Mesenteric fat pad (tissue), 1 donor: ENCODE data around the gene VTN. TPM values are rescaled to one million over a fixed set of nuclear protein-coding genes. Genes with fewer than 3 reads are reported as not detected.

Source experiments
- DNase-seq: peaks from one replicate; pipeline ENCODE4 v3.0.0-alpha.2; 2020; ENCODE audit warnings: low spot score
- total RNA-seq: library from RNA; stranded (reverse); fragmentation: NEBNext Ultra II Directional; extraction: Animal tissue kit (Norgen Biotek cat#: 25700); gene quantifications from one replicate; pipeline ENCODE4 v1.2.1, GENCODE V29; 2021
- donor health status: DM: yes; HTN: yes; CAD: no.

VTN gene
- total RNA-seq, 1 donor from 2014 or later: 2.1 TPM

GRCh38 chr17:28370744-28371103, 617 bp upstream of the VTN start:
- no peak for DNase-seq

- no peak for DNase-seq
Observed at GRCh38 chr17:28369684-28370034, 448 bp downstream of the VTN start.

GRCh38 chr17:28368915-28369683, 1.0 kb downstream of the VTN start:
- DNase-seq: no peak

GRCh38 chr17:28368306-28368831, 1.7 kb downstream of the VTN start:
- no peak for DNase-seq

- no peak for DNase-seq
Observed at GRCh38 chr17:28367641-28368305, 2.3 kb downstream of the VTN start.

GRCh38 chr17:28366605-28367004, 3.5 kb downstream of the VTN start:
- DNase-seq: no peak

- no peak for DNase-seq
Observed at GRCh38 chr17:28365487-28365886, 4.6 kb downstream of the VTN start.

- no peak for DNase-seq
Observed at GRCh38 chr17:28364665-28365363, 5.3 kb downstream of the VTN start, which contains the start of gene SEBOX. Gene SEBOX (minus strand): TSS chr17:28365199. CDS start chr17:28365151, 48 bp downstream.

GRCh38 chr17:28363776-28364650, 6.1 kb downstream of the VTN start:
- DNase-seq: no peak

GRCh38 chr17:28363186-28363585, 6.9 kb downstream of the VTN start:
- DNase-seq: no peak

GRCh38 chr17:28357901-28358197, 12.3 kb downstream of the VTN start:
- DNase-seq: no peak

GRCh38 chr17:28357061-28357900, 12.8 kb downstream of the VTN start, which contains the start of gene POLDIP2:
Gene POLDIP2 (minus strand): TSS chr17:28357527. CDS start chr17:28357448, 79 bp downstream.
- peak; percentile 99 for DNase-seq

- DNase-seq: no peak
Observed at GRCh38 chr17:28350271-28350670, 19.8 kb downstream of the VTN start.

- no peak for DNase-seq
Observed at GRCh38 chr17:28348979-28349378, 21.1 kb downstream of the VTN start.

GRCh38 chr17:28347261-28347891, 22.7 kb downstream of the VTN start:
- no peak for DNase-seq

GRCh38 chr17:28346746-28347246, 23.3 kb downstream of the VTN start:
- DNase-seq: no peak

GRCh38 chr17:28346199-28346580, 23.9 kb downstream of the VTN start:
- DNase-seq: no peak

GRCh38 chr17:28345419-28346198, 24.5 kb downstream of the VTN start:
- DNase-seq: no peak

GRCh38 chr17:28344435-28344901, 25.6 kb downstream of the VTN start:
- DNase-seq: no peak
